ENCODE data around the gene ABHD12. TPM values are rescaled to one million over a fixed set of nuclear protein-coding genes. Genes with fewer than 3 reads are reported as not detected.

ABHD12 gene
- total and polyA plus RNA-seq, 2 donors (not counting 1 experiment from before 2014, with no cell fraction given) = 79.1 to 84.6 TPM

GRCh38 chr20:25310921-25311728, 79.5 kb downstream of the ABHD12 start:
- TF ChIP-seq EZH2 (IDR thresholded peaks at IDR 0.05; ENCODE audit: low read length, missing control alignments) = no peak
- TF ChIP-seq, protein P1, sequence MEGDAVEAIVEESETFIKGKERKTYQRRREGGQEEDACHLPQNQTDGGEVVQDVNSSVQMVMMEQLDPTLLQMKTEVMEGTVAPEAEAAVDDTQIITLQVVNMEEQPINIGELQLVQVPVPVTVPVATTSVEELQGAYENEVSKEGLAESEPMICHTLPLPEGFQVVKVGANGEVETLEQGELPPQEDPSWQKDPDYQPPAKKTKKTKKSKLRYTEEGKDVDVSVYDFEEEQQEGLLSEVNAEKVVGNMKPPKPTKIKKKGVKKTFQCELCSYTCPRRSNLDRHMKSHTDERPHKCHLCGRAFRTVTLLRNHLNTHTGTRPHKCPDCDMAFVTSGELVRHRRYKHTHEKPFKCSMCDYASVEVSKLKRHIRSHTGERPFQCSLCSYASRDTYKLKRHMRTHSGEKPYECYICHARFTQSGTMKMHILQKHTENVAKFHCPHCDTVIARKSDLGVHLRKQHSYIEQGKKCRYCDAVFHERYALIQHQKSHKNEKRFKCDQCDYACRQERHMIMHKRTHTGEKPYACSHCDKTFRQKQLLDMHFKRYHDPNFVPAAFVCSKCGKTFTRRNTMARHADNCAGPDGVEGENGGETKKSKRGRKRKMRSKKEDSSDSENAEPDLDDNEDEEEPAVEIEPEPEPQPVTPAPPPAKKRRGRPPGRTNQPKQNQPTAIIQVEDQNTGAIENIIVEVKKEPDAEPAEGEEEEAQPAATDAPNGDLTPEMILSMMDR (conservative IDR thresholded peaks at IDR 0.05 in 1 of 2, IDR thresholded peaks at IDR 0.05 in 1 of 2; ENCODE audit: low read depth in 1 of 2, low read length in 2 of 2) = no peak
- Histone ChIP-seq H3K4me1 (ENCODE audit: control insufficient read depth, extremely low read depth, insufficient read depth, low read length) (peaks cover 39% of the 10 kb centered on the region), H3K9me3 (ENCODE audit: control insufficient read depth, insufficient read depth, low read depth, low read length) (no peaks in the 10 kb centered on the region), H3K27ac (ENCODE audit: insufficient read depth, low read length) (peak overlapping the region; percentile 99), H3K4me3 (replicated peaks in 1 of 4; ENCODE audit: control extremely low read depth in 1 of 4, insufficient read depth in 1 of 4, low read depth in 3 of 4, low read length in 4 of 4) (peak overlapping the region; percentile 29 to 42 (median 38)), H3K79me2 (ENCODE audit: control insufficient read depth, insufficient read depth, low read length) (no peaks in the 10 kb centered on the region), H3K36me3 (ENCODE audit: control insufficient read depth, insufficient read depth, low read length) (peaks cover 2% of the 10 kb centered on the region), H3K4me2 (ENCODE audit: extremely low read depth, insufficient read depth, low read length) (peak overlapping the region; percentile 98), H3K27me3 (ENCODE audit: control insufficient read depth, insufficient read depth, low read length) (no peaks in the 10 kb centered on the region), H4K20me1 (ENCODE audit: control insufficient read depth, extremely low read depth, insufficient read depth, low read length) (no peaks in the 10 kb centered on the region), H2AFZ (ENCODE audit: low read length) (peak overlapping the region; percentile 56), H3K9ac (ENCODE audit: insufficient read depth, low read length) (peak overlapping the region; percentile 77)
- peak; percentile 81 to 95 for DNase-seq (ENCODE audit: low read depth in 2 of 2)

GRCh38 chr20:25310268-25310920, 80.2 kb downstream of the ABHD12 start:
- Histone ChIP-seq H3K36me3 (ENCODE audit: control insufficient read depth, insufficient read depth, low read length) (peaks cover 2% of the 10 kb centered on the region), H4K20me1 (ENCODE audit: control insufficient read depth, extremely low read depth, insufficient read depth, low read length) (no peaks in the 10 kb centered on the region), H3K9me3 (ENCODE audit: control insufficient read depth, insufficient read depth, low read depth, low read length) (no peaks in the 10 kb centered on the region), H3K9ac (ENCODE audit: insufficient read depth, low read length) (peak overlapping the region; percentile 77), H3K4me2 (ENCODE audit: extremely low read depth, insufficient read depth, low read length) (peak overlapping the region; percentile 98), H3K79me2 (ENCODE audit: control insufficient read depth, insufficient read depth, low read length) (no peaks in the 10 kb centered on the region), H3K4me1 (ENCODE audit: control insufficient read depth, extremely low read depth, insufficient read depth, low read length) (peaks cover 34% of the 10 kb centered on the region), H3K27me3 (ENCODE audit: control insufficient read depth, insufficient read depth, low read length) (no peaks in the 10 kb centered on the region), H2AFZ (ENCODE audit: low read length) (peak overlapping the region; percentile 56), H3K4me3 (replicated peaks in 1 of 4; ENCODE audit: control extremely low read depth in 1 of 4, insufficient read depth in 1 of 4, low read depth in 3 of 4, low read length in 4 of 4) (peak overlapping the region; percentile 29 to 42 (median 38)), H3K27ac (ENCODE audit: insufficient read depth, low read length) (peak overlapping the region; percentile 99)
- peak; percentile 90 to 95 for DNase-seq (ENCODE audit: low read depth in 2 of 2)
- TF ChIP-seq, protein P1 (conservative IDR thresholded peaks at IDR 0.05 in 1 of 2, IDR thresholded peaks at IDR 0.05 in 1 of 2; ENCODE audit: low read depth in 1 of 2, low read length in 2 of 2) = peak; percentile 83 to 90
- TF ChIP-seq EZH2 (IDR thresholded peaks at IDR 0.05; ENCODE audit: low read length, missing control alignments) = no peak
